NOMO-1 (cell line): ENCODE data around the gene IGSF8.
"Not testable (repeated sequence)": the region's sequence is repeated elsewhere in the genome, so short reads cannot be mapped to it uniquely, and the experiment has no call there.

Source experiments
- DNase-seq, 2 experiments: peaks; one replicate each; lab custom pipeline; 2025; ENCODE audit not compliant: unreplicated experiment in 2 of 2; lab: John Stamatoyannopoulos, UW

The IGSF8 gene

GRCh38 chr1:160127865-160128523 lies 29.6 kb upstream of the IGSF8 start:
- no peak for DNase-seq

- DNase-seq = no peak
These were observed 29.0 kb upstream of the IGSF8 start for GRCh38 chr1:160127381-160127780.

DNA sequence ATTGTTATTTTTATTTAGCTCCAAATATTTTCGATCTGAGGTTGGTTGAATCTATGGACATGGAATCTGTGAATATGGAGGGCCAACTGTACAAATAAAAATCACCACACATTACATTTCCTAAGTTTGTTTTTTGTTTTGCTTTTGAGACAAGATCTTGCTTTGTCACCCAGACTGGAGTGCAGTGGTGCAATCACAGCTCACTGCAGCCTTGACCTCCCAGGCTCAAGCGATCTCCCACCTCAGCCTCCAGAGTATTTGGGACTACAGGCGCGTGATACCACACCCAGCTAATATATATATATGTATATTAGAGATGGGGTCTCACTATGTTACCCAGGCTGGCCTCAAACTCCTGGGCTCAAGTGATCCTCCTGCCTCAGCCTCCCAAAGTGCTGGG lies 27.9 kb upstream of the IGSF8 start:
- DNase-seq = not testable (repeated sequence)

GRCh38 chr1:160125746-160126145 lies 27.3 kb upstream of the IGSF8 start:
- no peak for DNase-seq

GRCh38 chr1:160124705-160125478 lies 26.5 kb upstream of the IGSF8 start:
- no peak for DNase-seq

DNA sequence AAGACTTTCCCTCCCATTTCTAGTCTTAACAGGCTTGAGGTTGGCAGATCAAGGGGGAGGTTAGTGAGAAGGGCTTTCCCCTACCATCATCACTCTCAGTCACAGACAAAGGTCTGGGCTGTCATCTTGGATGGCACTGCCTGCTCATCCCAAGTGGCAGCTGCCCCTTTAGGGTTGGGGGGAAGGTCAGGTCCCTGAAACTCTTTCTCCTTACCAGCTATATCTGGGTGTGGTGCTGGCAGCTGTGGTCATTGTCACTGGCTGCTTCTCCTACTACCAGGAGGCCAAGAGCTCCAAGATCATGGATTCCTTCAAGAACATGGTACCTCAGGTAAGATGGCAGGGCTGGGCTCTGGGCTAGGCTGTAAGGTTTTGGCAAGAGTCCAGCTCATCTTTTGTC lies 25.3 kb upstream of the IGSF8 start:
- DNase-seq = no peak

DNA sequence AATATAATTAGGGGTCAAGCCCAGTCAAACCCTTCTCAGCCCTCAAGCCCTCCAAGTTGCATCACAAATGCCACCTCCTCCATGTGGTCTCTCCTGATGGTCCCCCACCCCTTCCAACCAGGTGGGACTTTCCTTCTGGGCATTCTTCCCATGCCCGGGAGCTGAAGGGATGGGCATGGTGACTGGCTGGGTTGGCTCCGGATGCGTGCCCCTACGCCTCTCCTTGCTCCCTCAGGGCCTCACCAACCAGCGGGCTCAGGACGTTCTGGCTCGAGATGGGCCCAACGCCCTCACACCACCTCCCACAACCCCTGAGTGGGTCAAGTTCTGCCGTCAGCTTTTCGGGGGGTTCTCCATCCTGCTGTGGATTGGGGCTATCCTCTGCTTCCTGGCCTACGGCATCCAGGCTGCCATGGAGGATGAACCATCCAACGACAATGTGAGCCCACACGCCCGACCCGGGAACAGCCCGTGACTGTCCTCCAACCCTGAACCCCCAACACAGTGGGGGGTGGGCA lies 24.6 kb upstream of the IGSF8 start:
- no peak for DNase-seq

DNA sequence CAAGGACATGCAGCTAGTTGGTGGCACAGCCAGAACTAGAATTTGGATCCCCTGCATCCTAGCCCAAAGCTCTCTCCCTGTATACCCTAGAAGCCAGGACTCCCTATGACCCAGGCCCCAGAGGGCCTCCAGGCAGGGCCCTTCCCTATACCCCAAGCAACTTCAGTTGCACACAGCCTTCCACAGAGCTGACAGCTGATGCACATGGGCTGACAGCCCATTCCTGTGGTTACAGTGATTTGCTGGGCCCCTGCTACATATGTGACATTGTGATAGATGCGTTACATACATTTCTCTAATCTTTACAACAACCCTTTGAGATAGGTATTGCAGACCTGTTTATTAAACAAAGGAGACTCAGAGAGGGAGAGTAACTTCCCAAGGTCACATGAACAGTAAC lies 23.0 kb upstream of the IGSF8 start:
- no peak for DNase-seq

DNA sequence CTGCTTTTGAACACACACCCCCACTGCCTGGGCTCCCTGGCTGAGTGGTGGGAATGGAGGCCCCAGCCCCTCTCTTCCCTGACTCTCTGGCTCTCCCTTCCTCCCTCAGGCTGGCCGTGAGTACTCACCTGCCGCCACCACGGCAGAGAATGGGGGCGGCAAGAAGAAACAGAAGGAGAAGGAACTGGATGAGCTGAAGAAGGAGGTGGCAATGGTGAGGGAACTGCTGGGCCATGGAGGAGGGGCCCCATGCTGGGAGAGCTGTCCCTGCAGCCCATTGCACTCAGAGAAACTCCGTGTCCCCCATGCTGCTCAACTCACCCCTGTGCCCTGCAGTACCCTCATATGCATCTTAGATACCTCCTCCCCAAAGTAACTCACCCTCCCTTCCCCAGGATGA lies 22.4 kb upstream of the IGSF8 start:
- no peak for DNase-seq

GRCh38 chr1:160118928-160119327 lies 20.5 kb upstream of the IGSF8 start:
- DNase-seq = no peak

GRCh38 chr1:160117709-160118183 lies 19.3 kb upstream of the IGSF8 start:
- no peak for DNase-seq

GRCh38 chr1:160117300-160117699 lies 18.9 kb upstream of the IGSF8 start:
- DNase-seq = no peak

- DNase-seq = no peak
These were observed 18.1 kb upstream of the IGSF8 start for GRCh38 chr1:160116283-160117147.

DNA sequence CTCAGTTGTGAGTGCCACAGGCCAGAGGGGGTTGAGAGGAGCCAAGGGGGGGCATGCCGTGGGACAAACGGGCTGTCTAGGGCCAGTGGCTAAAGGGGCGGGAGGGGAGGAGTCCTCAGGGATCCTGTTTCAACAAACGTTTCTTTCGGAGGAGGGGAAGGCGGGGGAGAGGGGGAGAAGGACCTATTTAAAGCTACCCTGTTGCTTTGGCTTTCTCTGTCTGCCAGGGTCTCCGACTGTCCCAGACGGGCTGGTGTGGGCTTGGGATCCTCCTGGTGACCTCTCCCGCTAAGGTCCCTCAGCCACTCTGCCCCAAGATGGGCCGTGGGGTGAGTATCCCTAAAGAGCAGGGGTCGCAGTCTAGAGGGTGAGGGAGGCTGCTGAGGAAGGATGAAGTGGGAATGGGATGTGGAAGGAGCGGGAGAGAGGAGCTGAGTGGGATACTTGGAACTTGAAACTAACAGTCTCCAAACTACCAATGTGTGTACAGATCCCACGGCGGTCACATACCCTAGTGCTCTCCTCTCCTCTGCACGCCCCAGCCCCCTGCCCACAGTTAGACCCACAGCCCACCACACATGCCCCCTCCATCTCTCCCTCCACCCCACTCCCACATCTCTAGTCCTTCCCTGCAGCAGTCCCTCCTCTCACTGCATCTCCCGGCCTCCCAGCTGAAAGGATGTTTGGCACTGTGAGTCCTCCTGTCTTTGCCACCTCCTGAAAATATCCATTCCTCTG lies 17.3 kb upstream of the IGSF8 start, which contains the start of gene ATP1A2:
ATP1A2 (plus strand) TSS at position 215 of the 738 bp plus-strand sequence; CDS start at position 318, 103 bp downstream.
- DNase-seq = no peak

DNA sequence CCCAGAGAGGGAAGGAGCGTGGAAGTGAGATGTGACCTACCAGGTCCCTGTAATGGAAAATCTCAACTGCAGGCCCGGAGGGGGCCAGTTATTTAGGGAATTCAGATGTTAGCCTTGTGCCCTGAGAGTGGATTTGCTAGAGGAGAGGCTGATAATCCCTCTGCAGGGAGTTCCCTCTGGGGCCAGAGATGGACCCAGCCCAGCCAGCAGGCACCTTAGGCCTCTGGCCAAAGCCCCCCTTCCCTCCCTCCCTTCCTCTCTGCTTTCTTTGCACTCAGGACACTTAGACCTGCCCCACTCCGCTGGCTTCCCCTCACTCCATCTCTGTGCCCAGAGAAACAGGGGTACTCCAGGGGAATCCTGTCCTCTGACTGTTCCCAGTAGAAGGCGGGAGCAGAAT lies 15.7 kb upstream of the IGSF8 start:
- DNase-seq = no peak

- DNase-seq = no peak
These were observed 15.0 kb upstream of the IGSF8 start for GRCh38 chr1:160113407-160113806.

GRCh38 chr1:160112357-160112756 lies 13.9 kb upstream of the IGSF8 start:
- no peak for DNase-seq

GRCh38 chr1:160111462-160111861 lies 13.0 kb upstream of the IGSF8 start:
- not testable (repeated sequence) for DNase-seq

DNA sequence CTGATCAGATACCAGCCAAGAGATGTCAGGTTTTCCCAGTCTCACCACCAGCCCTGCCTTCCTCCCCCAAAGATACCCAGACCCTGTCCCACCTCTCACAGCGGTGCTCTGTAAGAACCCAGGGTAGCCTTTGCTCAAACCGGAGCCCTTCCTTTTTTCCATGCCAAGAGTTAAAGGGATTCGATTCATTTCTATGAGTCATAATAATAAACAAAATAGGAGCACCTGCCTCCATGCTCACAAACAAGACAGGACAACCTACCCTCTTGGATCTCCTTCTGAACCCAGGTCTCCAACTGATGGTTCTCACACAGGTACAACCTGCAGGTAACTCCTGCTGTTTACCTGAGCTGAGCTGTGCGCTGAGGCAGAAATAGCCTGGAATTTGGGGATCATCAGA lies 11.3 kb upstream of the IGSF8 start:
- DNase-seq = no peak
